Measurements from ENCODE around the gene MSH4.
"Not testable (repeated sequence)": the region's sequence is repeated elsewhere in the genome, so short reads cannot be mapped to it uniquely, and the experiment has no call there.

MSH4 gene

DNA sequence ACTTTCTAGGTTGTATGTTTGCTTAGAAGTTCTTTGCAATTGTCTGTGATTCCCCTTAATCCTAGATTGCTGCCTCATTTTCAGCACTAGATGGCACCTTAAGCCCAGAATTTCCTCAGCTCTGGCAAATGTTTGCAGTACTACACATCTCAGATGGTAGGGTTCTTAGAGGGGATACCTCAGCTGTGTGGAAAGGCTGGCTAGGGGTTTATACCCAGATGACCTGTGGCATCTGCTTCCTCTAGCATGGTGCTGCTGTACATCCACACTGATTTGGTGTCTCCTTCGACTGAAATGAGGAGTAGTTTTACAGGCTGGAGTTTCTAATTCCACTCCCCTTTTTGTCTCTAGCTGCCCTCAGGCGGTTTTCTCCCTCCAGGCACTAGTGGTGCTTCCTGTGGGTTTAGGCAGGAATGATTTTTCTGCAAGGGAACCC is 112.1 kb downstream of the MSH4 start:
- Histone ChIP-seq H3K9me3 (no peaks in the 10 kb centered on the region), H3K27me3 (ENCODE audit: low read depth) (peaks cover 15% of the 10 kb centered on the region), H3K4me1 (no peaks in the 10 kb centered on the region), H3K4me3 (no peak overlapping the region), H3K36me3 (replicated peaks) (no peaks in the 10 kb centered on the region)
- in situ Hi-C loops (cut with MboI; ENCODE audit: low sequenced_read_pairs): no loop called here
- DNase-seq (ENCODE audit: low spot score in 2 of 2): peak in 1 of 2 experiments; percentile 18

DNA sequence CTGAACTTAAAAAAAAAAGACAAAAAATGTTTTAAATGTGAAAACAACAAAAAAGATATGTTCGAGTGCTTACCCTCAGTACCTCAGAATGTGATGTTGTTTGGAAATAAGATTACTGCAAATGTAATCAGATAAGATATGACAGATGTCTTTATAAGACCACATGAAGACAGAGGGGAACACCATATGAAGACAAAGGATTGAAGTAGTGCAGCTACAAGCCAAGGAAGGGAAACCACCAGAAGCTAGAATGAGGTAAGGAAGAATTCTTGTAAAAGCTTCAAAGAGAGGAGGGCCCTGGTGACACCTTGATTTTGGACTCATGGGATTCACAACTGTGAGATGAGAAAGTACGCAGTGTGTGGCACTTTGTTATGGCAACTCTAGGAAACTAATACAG is 120.2 kb downstream of the MSH4 start:
- in situ Hi-C loops (cut with MboI; ENCODE audit: low sequenced_read_pairs): no loop called here
- Histone ChIP-seq H3K4me3 (no peak overlapping the region), H3K4me1 (no peaks in the 10 kb centered on the region), H3K9me3 (no peaks in the 10 kb centered on the region), H3K36me3 (replicated peaks) (no peaks in the 10 kb centered on the region), H3K27me3 (ENCODE audit: low read depth) (peaks cover 11% of the 10 kb centered on the region)
- no peak for DNase-seq (ENCODE audit: low spot score in 2 of 2)

DNA sequence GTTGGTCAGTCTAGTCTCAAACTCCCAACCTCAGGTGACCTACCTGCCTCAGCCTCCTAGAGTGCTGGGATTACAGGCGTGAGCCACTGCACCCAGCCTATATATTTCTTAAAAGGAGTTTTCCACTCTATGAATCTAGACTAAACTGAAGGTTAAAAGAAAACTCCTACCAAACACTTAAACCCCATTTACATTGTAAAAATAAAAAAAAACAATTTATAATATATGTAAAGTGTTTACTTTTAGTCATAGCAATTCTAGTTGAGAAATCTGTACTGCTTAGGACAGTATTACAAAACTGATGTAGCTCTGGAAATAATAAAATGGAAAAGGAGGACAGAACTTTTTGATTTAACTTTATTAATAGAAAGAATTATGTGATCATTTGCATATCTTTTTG is 126.0 kb downstream of the MSH4 start:
- no peaks in the 10 kb centered on the region for H3K9me3 ChIP-seq
- no peaks in the 10 kb centered on the region for H3K4me1 ChIP-seq
- in situ Hi-C loops (cut with MboI; ENCODE audit: low sequenced_read_pairs): no loop called here

GRCh38 chr1:75932304-75932703 is 135.6 kb downstream of the MSH4 start, which contains the start of gene ASB17:
Gene ASB17, minus strand, starts transcription at chr1:75932404. Its CDS starts 113 bp downstream, at chr1:75932291.
- Histone ChIP-seq H3K4me1 (no peaks in the 10 kb centered on the region), H3K9me3 (no peaks in the 10 kb centered on the region), H3K4me3 (no peak within 1 kb of the TSS), H3K36me3 (replicated peaks) (no peaks in the 10 kb centered on the region), H3K27me3 (ENCODE audit: low read depth) (no peaks in the 10 kb centered on the region)
- in situ Hi-C loops (cut with MboI; ENCODE audit: low sequenced_read_pairs): no loop called here
- no peak for DNase-seq (ENCODE audit: low spot score in 2 of 2)

More for the DNA sequence above, 126.0 kb downstream of the MSH4 start:
- DNase-seq (ENCODE audit: low spot score in 2 of 2): no peak
- Histone ChIP-seq H3K36me3 (replicated peaks) (no peaks in the 10 kb centered on the region), H3K4me3 (no peak overlapping the region), H3K27me3 (ENCODE audit: low read depth) (peaks cover 3% of the 10 kb centered on the region; the same call in 1 of the 2 replicates)

- no peaks in the 10 kb centered on the region for H3K36me3 ChIP-seq (replicated peaks)
- H3K4me1 ChIP-seq: no peaks in the 10 kb centered on the region
- peaks cover 2% of the 10 kb centered on the region; the same call in 1 of the 2 replicates for H3K27me3 ChIP-seq (ENCODE audit: low read depth)
- no peak overlapping the region for H3K4me3 ChIP-seq
- no peak for DNase-seq (ENCODE audit: low spot score in 2 of 2)
- no peaks in the 10 kb centered on the region for H3K9me3 ChIP-seq
- in situ Hi-C loops (cut with MboI; ENCODE audit: low sequenced_read_pairs): no loop called here
Observed at GRCh38 chr1:75937034-75937433, 140.4 kb downstream of the MSH4 start.

GRCh38 chr1:75943037-75943436 is 146.4 kb downstream of the MSH4 start:
- H3K27me3 ChIP-seq (ENCODE audit: low read depth); H3K36me3 ChIP-seq (replicated peaks); H3K4me3 ChIP-seq; in situ Hi-C loops (cut with MboI; ENCODE audit: low sequenced_read_pairs); H3K9me3 ChIP-seq; DNase-seq (ENCODE audit: low spot score in 2 of 2); H3K4me1 ChIP-seq: not testable (repeated sequence)

- Histone ChIP-seq H3K4me3 (no peak overlapping the region), H3K36me3 (replicated peaks) (no peaks in the 10 kb centered on the region), H3K27me3 (ENCODE audit: low read depth) (0 out of 2 replicates have a peak, but pooled peaks cover 2% of the 10 kb centered on the region), H3K4me1 (no peaks in the 10 kb centered on the region), H3K9me3 (no peaks in the 10 kb centered on the region)
- no peak for DNase-seq (ENCODE audit: low spot score in 2 of 2)
- in situ Hi-C loops (cut with MboI; ENCODE audit: low sequenced_read_pairs): no loop called here
Observed at GRCh38 chr1:75950176-75950575, 153.5 kb downstream of the MSH4 start.

GRCh38 chr1:75952016-75952415 is 155.3 kb downstream of the MSH4 start:
- Histone ChIP-seq H3K9me3 (no peaks in the 10 kb centered on the region), H3K4me1 (no peaks in the 10 kb centered on the region), H3K36me3 (replicated peaks) (no peaks in the 10 kb centered on the region), H3K27me3 (ENCODE audit: low read depth) (0 out of 2 replicates have a peak, but pooled peaks cover 2% of the 10 kb centered on the region), H3K4me3 (no peak overlapping the region)
- in situ Hi-C loops (cut with MboI; ENCODE audit: low sequenced_read_pairs): no loop called here
- no peak for DNase-seq (ENCODE audit: low spot score in 2 of 2)

DNA sequence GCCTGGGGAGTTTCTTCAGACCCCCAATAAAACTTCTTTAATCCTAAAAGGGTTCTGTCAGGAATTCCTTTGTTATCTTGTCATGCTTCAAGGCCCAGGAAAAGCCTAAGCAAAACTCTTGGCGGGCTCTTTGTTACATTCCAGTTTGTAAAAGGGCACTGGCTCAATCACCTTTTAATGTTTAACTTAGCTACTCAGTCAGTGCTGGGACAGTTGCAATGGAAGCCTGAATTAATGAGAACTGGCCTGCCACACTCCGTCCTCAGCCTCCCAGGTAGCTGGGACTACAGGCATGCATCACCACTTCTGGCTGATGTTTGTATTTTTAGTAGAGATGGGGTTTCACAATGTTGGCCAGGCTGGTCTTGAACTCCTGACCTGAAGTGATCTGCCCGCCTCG is 156.8 kb downstream of the MSH4 start:
- Histone ChIP-seq H3K36me3 (replicated peaks) (no peaks in the 10 kb centered on the region), H3K4me1 (no peaks in the 10 kb centered on the region), H3K9me3 (no peaks in the 10 kb centered on the region), H3K4me3 (no peak overlapping the region), H3K27me3 (ENCODE audit: low read depth) (0 out of 2 replicates have a peak, but pooled peaks cover 2% of the 10 kb centered on the region)
- in situ Hi-C loops (cut with MboI; ENCODE audit: low sequenced_read_pairs): no loop called here
- DNase-seq (ENCODE audit: low spot score in 2 of 2): no peak

- 0 out of 2 replicates have a peak, but pooled peaks cover 2% of the 10 kb centered on the region for H3K27me3 ChIP-seq (ENCODE audit: low read depth)
- H3K36me3 ChIP-seq (replicated peaks): no peaks in the 10 kb centered on the region
- H3K4me3 ChIP-seq: no peak overlapping the region
- no peaks in the 10 kb centered on the region for H3K4me1 ChIP-seq
- in situ Hi-C loops (cut with MboI; ENCODE audit: low sequenced_read_pairs): no loop called here
- no peak for DNase-seq (ENCODE audit: low spot score in 2 of 2)
- H3K9me3 ChIP-seq: no peaks in the 10 kb centered on the region
Observed at GRCh38 chr1:75954586-75954985, 157.9 kb downstream of the MSH4 start.
